ENCODE measurements around the gene TRPM8. TPM values are rescaled to one million over a fixed set of nuclear protein-coding genes. Genes with fewer than 3 reads are reported as not detected.

TRPM8 gene
- total RNA-seq, 4 donors from 2014 or later, result 1.7 TPM; not detected in 3

DNA sequence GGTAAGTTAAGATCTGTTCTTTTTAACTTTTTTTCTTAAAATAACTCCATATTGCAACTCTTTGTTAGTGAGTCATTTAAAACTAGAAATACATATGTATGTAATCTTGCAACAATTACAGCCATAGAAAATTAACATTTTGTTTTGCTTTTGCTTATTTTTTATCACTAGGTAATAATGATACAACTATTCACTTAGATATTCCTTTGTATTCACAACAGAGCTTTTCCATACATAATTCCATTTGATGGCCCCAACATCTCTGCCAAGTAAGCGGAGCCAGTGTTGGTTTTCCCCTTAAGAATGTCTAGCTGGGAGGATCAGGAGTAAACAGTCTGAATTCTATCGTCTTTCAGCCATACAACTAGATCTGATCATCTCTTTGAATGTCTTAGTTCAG is 149.4 kb downstream of the TRPM8 start:
- TF ChIP-seq, protein P1, sequence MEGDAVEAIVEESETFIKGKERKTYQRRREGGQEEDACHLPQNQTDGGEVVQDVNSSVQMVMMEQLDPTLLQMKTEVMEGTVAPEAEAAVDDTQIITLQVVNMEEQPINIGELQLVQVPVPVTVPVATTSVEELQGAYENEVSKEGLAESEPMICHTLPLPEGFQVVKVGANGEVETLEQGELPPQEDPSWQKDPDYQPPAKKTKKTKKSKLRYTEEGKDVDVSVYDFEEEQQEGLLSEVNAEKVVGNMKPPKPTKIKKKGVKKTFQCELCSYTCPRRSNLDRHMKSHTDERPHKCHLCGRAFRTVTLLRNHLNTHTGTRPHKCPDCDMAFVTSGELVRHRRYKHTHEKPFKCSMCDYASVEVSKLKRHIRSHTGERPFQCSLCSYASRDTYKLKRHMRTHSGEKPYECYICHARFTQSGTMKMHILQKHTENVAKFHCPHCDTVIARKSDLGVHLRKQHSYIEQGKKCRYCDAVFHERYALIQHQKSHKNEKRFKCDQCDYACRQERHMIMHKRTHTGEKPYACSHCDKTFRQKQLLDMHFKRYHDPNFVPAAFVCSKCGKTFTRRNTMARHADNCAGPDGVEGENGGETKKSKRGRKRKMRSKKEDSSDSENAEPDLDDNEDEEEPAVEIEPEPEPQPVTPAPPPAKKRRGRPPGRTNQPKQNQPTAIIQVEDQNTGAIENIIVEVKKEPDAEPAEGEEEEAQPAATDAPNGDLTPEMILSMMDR (IDR thresholded peaks at IDR 0.05; ENCODE audit: low read depth), result no peak

Other genes starting within 250 kb of the TRPM8 start
- gene UGT1A9, start 245.5 kb upstream of the TRPM8 start, total RNA-seq, result not detected
- under 1 TPM in 1 of 4 donors, not detected in 3; 0.88 TPM for gene UGT1A7, start 235.5 kb upstream of the TRPM8 start, total RNA-seq
- gene UGT1A6, start 224.5 kb upstream of the TRPM8 start, total RNA-seq, result not detected
- not detected for gene UGT1A5, start 204.5 kb upstream of the TRPM8 start, total RNA-seq
- not detected for gene UGT1A4, start 198.6 kb upstream of the TRPM8 start, total RNA-seq
- not detected for gene UGT1A3, start 188.3 kb upstream of the TRPM8 start, total RNA-seq
- not detected for gene UGT1A1, start 157.1 kb upstream of the TRPM8 start, total RNA-seq
- gene MROH2A, start 139.0 kb upstream of the TRPM8 start, total RNA-seq, result not detected
- 1 to 10 TPM in 2 of 4 donors, not detected in 2; 1.9 to 2.0 TPM for gene HJURP, start 62.8 kb upstream of the TRPM8 start, total RNA-seq
- not detected for gene SPP2, start 133.3 kb downstream of the TRPM8 start, total RNA-seq